GM19452 (cell line): ENCODE results near the gene ESAM.

Source experiments
- ATAC-seq: cut with Tn5 transposase; IDR thresholded peaks from one replicate; pipeline ENCODE4 v1.9.1; 2021; ENCODE audit not compliant: unreplicated experiment

Gene ESAM

DNA sequence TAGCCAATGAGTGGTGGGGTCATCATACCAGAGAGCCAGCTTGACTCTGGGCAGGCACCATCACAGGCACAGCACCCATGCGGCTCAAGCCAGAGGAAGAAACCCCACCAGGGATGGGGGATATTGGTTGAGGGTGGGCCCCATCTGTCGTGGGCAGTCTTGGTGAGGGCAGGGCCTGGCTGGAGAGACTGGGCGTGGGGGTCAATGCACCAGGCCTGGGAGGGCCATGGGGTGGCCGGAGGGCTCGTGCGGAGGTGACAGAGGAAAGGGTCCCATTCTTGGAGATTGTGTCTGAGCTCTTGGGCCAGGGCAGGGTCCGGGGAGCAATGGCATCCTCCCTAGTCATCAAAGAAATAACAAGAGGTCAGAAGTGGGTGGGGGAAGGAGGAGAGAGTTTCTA, 8.5 kb downstream of the ESAM start:
- no peak for ATAC-seq

DNA sequence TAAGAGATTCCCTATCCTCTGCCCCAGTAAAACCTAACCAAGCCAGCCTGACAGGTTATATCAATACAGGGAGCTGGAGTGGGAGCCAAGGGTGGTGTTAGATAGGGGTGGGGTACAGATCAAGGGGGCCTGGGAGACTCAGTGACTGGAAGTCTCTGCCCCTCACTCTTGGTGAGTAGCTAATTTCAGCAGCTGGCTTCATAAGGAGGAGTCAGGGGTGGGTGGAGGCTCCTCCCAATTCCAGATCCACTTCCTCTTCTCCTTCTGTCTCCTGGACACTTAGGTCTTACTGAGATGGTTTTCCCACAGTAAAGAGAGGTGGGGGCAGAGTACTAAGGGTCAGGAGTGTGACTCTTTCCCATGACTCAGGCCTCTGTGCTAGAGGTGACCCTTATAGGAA, 8.9 kb downstream of the ESAM start:
- ATAC-seq, result no peak

DNA sequence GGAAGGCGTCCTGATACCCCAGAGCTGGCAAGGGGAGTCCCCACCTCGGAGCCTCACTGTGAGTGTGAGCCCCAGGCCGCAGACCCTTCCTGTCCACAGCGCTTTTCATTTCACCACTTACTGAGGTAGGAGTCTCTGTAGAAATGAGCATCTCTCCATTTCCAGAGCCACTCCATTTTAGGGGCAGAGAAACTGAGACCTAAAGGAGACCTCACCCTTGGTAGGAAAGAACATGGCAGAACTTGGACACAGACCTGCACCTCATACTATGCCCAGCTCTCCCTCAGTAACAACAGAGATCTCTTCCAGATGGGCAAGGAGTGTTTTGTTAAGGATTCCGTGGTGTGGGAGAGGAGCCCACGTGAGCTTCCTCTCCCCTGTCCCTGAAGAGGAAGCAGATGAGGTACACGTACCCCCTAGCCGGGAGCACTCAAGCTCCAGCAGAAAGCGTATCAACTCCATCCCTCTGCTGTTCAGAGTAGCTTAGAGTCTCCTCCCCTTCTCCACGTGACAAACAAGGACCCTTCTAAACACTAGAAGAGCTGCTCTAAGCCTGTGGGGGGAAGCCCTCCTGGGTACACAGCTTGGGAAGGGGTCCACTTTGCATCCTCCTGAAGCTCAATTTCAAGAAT, 9.5 kb downstream of the ESAM start:
- ATAC-seq, result no peak

DNA sequence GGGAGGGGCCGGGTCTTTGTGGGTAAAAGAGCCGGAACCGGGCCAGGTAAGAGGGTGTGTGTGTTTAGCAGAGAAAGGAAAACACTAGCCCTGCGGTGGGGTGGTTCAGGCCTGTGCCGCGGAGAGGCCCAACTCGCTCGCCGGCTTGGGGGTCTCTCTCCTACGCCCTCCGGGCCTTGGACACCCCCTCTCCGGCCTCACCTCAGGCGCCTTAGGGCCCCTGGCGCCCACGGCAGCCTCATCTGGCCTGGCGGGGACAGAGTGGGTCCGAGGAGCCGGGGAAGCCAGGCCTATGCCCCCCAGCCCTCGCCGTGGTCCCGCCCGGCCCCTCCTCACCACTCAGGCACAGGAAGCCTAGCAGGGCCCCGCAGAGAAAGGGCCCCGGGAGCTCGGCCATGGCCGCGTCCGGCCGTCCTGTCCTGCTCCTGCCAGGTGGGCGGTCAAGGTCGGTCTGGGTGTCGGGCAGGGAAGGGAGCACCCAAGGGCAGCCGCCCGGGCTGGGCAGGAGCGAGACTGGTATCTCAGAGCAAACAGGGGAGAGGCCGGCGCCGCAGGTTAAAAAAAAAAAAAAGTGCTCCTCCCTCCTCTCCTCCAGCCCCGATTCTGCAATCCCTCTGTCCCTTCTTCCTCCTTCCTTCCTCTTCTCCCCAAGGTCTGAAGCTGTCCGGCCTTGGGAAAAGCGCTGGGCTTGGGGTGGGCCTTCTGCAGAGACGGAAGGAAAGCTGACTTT, 10.2 kb downstream of the ESAM start, which contains the start of gene VSIG2:
TSS of gene VSIG2 (minus strand) at position 515 of the 730 bp plus-strand sequence. CDS start at position 397, 118 bp downstream.
- no peak for ATAC-seq

DNA sequence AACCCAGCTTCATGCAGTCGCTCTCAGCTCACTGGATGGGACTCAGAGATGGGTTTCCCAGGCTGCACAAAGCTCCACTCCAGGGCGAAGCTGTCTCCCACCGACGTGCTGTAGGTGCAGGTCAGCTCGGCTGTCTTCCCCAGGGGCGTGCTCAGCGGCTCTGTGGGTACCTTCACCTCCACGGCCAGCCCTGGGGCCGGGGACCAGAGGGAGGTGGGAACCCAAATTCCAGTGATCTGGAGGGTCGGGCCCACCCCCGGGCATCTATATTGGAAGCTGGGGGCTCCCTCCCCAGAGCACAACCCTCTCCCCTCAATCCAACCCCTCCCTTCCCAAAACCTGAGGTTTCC, 10.7 kb downstream of the ESAM start:
- no peak for ATAC-seq

DNA sequence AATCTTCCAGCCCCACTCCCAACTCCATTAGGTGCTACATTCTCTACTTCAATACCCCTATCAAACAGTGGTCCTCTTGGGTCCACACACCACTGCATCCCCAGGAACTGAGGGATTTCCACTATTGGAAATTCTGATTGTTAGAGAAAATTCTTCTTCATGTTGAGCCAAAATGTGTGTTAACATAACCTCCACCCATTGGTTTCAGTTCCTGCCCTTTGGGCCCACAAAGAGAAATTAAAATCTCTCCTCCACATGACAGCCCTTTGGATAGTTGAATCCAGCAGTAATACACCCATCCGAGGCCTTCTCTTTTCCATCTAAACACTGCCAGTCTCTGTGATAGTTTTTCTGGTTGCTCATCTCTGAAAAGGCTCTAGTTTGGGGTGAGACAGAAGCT, 12.2 kb downstream of the ESAM start:
- ATAC-seq, result no peak

DNA sequence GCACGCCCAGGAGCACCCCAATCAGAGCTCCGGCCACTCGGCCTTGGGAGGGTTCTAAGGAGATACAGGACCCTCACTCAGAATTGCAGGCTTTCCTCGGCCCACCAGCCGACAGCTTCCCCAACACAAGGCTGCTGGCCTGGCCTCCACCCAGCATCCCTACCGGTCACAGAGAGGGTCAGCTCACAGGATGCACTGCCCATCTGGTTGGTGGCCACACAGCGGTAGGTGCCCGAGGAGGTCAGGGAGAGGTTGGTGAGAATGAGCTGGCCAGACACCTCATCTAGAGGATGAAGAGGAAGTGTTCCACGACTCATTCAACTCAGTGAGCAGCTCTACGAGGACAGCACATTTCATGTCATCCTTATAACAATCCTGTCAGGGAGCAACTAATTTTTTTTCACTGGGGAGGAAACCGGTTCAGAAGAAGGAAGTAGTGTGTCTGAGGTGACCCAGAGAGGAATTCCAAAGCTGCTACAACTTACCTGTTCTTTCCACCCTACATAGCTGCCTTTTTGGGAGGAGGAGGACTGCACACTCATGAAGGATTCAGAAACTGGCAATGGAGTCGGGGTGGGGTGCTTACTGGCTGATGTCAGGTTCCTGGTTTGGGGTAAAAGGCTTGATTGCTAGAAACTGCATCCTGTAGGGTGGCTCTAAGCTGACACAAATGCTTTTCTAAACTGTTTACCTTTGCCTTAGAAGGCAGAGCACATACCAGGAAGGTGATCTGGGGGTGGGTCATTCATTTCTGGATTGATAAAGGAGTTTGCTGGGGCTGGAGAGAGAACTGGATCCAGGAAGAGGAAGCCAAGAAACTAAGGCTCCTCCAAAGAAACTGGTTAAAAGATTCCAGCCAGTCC, 13.4 kb downstream of the ESAM start:
- no peak for ATAC-seq

DNA sequence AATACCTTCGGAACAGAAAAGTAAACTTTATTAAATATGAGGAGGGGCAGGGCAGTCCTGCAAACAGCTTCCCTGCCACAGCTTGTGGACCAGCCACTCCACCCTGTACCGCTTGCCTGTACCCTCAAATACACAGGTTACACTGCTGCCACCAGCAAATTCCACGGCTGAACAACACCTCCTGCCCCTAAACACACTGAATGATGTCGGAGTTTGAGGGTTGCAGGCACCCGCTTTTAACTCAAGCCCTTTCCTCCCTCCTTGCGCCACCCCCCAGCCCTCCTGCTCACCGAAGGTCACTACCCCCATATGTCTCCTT, 14.0 kb downstream of the ESAM start:
- no peak for ATAC-seq

DNA sequence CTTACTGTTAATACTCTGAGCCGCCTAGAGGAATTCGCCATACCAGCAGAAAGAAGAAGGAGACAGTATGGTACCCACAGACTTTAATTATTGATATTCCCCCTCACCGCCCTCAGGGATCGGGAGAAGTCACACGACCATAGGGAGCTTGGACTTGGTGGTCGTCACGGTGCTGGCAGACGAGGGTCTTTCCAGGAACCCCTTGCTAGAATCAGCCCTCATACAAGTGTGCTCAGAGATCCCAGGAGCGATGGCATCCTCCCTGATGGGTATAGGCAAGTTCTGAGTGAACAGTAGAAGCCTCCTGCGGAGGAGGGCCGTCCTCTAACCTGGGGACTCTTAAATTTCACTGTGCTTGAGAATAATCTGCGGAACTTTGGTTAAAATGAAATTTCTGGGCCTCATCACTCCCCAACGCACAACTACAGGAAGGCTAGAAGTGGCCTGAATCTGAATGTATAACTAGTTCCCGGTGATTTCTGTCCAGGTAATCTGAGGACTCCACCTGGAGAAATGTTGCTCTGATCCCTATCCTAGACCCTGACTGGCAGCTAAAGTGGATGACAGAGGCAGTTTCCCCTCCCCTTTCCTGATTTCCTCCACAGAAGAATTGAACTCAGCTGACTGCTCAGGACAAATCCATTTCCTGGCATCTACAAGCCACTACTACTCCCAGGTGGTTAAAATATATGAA, 14.5 kb downstream of the ESAM start:
- no peak for ATAC-seq

DNA sequence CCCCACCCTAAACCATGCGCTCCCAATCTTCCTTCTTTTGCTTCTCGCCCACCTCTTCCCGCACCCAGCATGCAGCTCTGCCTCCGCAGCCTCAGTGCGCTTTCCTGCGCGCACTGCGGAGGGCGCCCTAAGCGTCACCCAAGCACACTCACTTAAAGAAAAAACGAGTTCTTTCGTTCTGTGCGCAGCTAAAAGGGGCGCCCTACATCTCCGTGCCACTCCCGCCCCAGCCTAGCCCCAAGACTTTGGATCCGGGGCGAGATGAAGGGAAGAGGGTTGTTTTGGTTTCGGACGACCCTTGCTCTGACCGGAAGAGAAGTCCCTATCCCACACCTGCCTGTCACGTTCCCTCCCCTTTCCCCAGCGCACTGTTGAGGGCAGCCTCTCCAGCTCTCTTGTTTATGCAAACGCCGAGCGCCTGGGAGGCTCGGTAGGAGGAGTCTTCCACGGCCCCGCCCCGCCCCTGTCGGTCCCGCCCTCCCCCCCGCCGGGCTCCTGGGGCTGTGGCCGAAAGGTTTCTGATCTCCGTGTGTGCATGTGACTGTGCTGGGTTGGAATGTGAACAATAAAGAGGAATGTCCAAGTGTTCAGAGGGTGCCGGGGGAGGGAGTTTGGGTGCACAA, 15.4 kb downstream of the ESAM start:
- ATAC-seq, result peak; percentile 91

DNA sequence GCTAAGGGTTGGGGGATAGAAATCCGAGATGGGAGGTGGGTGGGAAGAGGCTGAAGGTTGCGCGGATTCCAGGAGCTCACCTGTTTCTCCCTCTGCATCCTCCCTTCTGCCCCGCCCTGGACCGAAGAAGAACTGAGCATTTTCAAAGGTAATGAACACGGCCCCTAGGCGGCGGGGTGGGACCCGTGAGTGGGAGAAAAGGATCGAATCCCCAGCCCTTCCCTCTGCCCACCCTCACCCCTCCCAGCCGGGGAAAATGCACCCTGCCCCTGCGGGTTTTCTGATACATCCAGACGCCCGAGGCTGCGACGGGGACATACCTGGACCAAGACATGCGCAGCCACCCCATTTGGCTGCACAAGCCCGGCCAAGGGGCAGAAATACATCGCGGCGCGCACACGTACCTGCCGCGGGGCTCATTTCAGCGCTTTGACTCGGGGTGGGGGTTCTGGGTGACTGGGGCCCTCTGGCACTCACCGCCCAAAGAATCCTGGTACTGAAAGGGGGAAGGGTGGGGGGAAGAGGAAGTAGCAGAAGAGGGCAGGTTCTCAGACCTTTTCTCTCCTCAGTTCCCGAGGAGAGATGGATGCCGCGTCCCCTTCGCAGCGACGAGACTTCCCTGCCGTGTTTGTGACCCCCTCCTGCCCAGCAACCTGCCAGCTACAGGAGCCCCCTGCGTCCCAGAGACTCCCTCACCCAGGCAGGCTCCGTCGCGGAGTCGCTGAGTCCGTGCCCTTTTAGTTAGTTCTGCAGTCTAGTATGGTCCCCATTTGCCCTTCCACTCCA, 16.1 kb downstream of the ESAM start:
- ATAC-seq, result peak; percentile 14

DNA sequence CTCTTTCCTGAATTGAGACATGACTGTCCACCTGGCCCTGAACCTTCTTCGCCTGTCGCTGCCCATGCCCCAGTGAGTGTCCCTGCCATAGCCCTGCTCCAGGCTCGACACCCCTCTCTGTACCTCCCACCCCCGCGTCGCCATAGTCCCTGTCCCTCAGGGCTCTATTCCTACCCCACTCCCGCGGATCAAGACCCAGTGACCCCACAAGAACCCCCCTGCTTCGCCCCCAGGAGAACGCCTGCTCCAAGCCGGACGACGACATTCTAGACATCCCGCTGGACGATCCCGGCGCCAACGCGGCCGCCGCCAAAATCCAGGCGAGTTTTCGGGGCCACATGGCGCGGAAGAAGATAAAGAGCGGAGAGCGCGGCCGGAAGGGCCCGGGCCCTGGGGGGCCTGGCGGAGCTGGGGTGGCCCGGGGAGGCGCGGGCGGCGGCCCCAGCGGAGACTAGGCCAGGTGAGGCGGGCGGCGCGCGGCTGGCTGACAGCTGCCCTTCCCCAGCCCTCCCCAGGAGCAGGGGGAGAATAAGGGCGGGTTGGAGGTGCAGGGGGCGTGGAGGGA, 16.7 kb downstream of the ESAM start:
- no peak for ATAC-seq

DNA sequence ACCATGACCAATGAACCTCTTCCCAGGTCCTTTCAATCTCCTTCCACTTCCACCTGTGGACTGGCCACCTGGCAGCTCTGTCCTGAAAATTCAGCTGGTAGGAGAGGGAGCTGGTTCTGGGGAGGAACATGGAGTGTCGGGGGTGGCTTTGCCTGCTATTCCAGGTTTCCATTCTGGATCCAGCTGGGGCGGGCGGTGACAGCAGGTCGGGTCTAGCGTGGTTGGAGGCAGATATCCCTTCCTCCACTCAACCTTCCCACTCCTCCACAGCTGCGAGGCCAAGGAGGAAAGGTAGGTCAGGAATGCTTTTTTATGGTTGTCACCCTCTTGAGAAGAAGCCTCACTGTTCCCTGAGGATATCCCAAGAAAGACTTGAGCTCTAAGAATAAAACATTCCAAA, 19.0 kb downstream of the ESAM start:
- no peak for ATAC-seq

DNA sequence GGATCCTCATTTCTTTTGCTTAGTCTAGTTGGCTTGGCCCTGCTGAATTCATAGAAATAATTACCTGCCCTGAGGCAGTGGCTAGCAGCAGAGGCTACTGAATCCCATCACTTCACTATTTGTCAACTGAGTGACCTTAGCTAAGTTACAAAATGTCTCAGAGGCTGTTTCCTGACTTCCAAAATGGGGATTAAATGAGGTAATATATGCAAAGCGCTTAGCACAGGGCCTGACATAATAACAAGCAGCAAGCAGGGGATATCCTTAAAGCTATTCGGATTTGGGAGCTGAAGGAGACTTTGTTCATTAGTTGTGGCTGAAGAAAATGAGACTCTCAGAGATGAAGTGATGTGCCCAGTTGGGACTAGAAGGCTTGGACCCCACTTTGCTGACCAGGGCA, 19.5 kb downstream of the ESAM start:
- ATAC-seq, result no peak

DNA sequence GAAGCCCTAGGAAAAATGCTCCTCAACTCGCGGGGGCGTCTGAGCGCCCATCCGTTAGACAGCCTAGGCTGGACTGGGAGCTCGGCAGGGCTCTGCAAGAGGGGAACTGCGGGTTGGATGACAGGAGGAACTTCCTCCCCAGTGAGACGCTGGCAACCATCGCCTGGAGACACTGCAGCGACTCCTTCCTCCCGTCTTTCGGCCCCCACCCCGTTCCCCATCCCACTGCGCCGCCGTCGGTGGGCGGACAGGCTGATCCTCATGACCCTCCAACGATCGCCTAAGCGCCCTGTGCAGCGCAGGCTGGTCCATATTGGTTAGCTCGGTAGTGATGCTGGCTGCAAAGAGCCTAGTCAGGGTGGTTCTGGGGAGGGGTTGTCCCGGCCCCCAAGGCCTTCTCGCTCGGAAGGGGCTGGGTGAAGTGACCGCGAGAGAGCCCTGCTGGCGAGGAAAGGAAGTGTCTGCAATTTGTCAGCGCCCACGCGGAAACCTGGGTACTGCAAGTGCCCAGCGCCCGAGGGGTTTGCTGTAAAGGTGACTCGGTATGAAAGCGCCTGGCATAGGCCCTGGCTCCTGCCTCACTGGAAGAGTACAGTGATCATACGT, 21.7 kb downstream of the ESAM start:
- peak; percentile 48 for ATAC-seq

DNA sequence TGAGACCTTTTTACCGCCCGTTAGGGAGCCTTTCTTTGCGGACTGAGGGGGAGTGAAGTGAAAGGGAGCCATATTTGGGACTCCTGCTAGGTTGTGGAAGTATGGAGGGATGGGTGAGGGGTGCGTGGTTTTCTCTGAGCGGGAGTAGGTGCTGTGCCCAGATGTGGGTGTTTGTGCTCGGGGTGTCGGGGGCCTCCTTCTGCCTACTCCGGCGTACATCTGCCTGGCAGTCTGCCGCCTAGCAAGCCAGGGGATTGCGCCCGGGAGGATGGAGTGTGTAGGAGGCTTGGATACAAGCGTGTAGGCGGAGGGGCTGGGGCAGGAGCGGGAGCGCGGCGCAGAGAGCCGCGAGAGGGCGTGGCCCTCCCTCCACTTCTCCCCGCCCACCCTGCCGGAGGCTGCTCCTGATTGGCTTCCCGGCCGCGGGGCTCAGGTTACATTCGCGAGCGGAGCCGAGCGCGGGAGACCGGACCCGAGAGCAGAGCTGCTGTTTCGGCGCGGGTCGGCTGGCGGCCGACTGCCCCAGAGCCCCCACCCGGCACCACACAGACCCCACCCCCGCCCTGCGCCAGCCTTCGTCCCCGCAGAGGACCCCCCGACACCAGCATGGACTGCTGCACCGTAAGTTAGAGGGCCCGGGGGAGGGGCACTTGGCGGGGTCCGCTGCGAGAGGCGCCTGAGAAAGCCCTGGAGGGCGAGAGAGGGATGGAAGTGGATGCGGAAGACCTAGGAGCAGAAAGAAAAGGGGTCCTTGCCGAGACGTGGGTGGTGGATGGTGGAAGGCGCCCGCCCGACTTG, 22.4 kb downstream of the ESAM start, which contains the start of gene NRGN:
TSS of gene NRGN (plus strand) at position 464 of the 798 bp plus-strand sequence. CDS start at position 607, 143 bp downstream.
- peak; percentile 97 for ATAC-seq

DNA sequence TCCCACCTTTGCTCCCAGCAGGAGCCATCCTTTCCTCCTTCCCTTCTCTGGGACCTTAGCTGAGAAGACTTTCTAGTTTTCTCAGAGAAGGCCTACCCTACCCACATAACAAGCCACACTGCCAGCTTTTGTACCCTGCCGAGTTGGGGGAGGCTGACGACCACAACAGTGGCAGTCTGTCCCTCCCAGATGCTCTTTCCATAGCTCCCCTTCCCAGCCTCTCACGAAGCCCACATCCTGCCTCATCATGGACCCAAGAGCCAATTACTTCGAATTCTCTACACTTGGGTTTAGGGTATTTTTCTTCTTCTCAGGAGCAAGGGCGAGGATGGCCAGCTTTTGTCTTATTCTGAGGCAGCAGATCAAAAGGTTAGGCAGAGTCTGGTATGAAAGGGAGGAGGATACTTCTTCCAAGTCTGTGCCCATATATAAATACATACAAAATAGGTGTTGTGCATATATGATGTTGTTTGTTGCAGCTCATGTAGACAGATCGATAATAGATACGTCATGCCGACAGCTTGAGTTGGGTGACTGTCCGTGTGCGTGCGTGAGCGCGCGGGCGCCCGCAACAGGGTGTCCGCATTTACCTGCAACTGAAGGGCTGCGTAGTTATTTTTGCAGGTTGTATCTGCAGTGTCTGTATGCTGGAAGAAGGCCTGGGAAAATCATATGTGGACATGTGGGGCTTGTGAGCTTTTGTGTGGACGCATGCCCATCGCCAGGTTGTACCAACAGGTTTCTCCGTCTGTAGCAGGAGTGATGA, 23.2 kb downstream of the ESAM start:
- ATAC-seq, result no peak
